Epithelial cell of prostate (primary cell): ENCODE measurements around the gene TTBK1.

Experiments
- DNase-seq: peaks from one replicate; pipeline ENCODE4 v3.0.0-alpha.2; 2011; ENCODE audit warnings: low read depth, low spot score
- H3K27ac ChIP-seq: fragments of 450-650 bp; 2 replicates; pipeline ENCODE4 v1.5.1; 2017; ENCODE audit warnings: mild to moderate bottlenecking

Gene TTBK1

DNA sequence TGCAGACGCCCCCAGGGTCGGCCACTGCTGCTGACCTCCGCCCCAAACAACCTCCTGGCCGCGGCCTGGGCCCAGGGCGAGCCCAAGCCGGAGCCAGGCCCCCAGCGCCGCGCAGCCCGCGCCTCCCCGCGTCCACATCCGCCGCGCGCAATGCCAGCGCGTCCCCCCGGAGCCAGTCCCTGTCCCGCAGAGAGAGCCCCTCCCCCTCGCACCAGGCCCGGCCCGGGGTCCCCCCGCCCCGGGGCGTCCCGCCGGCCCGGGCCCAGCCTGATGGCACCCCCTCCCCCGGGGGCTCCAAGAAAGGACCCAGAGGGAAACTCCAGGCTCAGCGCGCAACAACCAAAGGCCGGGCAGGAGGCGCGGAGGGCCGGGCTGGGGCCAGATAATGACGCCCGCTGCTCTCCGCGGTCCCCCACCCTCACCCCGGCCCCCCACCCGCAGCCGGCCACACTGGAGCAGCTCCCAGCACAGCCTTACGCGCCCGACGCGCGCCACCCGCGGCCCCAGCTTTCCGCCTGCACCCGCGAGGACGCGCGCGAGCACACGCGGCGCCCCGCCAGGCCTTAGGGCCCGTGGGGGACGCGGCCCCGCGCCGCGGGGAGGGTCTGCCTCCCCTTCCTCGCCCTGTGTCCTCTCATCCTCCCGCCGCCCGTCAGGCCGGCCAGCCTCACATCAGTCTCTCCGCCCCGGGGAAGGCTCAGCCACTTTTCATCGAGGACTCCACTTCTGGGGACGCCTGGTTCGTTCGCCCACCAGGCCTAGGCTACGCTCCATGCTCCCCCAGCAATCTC, 41.9 kb downstream of the TTBK1 start:
- H3K27ac ChIP-seq = no peak overlapping the region
- DNase-seq = no peak

DNA sequence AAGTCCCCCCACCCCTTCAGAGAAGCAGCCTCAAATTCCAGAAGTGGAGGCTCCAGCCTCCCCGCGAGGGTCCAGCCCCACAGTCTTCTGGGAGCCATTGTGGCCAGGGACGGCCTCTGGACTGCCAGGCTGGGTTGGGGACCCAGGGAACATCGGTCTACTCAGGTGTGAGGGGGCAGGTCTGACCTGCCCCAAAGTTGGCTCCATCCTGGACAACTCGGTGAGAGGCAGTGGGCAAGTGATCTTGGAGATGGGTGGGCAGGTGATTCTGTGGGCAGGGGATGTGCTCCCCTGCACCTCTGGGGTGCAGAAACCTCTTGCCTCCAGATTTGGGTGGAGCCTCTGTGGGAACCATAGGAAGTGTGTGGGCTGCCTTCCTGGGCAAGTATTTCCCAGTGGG, 42.6 kb downstream of the TTBK1 start:
- no peak overlapping the region for H3K27ac ChIP-seq
- no peak for DNase-seq

GRCh38 chr6:43286456-43286979, 43.2 kb downstream of the TTBK1 start:
- DNase-seq = no peak
- no peak overlapping the region for H3K27ac ChIP-seq

DNA sequence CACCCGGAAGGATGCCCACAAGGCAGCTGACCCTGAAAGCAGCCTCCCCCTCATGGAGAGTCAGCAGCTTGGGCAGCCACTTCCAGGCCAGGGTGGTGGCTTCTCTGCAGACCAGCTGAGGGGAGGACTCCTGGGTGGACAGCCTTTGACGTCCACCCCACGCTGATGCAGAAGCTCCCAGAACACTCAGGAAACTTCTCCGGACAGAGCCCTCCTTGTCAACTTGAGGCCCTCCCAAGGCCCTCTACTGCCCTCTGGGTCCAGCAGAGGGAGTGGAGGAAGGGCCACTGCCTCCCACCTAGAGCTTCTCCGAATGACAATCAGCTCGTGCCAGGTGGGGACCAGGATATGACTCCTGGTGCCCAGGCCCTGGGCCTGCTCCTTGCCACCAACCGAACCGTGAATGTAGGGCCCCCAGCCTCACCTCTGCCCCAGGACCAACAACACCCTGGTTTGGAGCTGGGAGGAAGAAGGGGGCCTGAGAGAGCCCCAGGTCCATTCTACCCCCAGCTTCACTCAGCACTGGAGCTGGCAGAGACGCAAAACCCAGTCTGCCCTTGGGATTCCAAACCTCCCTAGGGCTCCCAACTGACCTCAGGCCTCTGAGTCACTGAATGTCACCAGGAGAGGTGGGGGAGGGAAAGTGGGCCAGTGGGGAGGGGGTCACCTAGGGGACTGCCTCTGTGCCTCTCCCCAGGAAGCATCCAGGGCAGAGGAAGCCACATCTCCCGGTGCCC, 43.9 kb downstream of the TTBK1 start:
- no peak for DNase-seq

DNA sequence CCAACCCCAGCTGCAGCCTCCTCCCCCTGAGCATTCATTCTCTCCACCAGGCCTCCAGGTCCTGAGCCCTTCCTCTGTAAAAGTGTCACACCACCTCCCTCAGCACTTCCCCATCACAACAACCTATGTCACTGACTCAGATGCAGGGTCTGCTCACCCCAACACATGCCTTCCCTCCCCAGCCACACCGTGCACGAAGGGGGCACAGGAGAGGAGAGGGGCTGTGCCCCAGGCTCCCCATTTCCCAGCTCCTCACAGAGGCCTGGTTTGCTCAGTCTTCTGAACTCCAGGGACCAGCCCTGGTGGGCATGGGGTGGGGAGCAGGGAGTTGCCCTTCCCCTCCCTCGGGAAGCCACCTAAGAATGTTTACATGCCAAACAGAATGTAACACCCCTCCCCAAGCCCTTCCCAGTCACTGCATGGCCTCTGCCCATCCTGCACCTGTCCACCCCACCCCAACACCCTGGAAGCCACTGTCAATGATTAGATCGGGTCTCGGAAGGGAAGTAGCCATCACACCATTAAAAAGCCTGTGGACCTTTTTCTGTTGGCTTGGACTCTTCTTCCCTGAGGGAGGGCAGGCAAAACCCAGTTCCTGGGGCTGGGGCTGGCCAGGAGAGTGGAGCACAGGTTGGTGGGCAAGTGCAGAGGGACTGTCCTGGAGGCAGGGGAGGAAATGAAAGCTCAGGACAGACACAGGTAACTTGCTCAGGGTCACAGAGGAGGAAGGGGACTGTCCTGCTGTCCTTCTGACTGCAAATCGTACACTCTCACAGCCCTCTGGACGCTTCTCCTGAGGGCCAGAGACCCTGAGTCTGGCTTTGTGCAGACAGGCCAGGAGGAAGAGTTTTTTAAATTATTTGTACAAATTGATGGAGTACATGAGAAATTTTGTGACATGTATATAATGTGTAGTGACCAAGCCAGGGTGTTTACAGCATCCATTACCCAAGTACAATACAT, 44.7 kb downstream of the TTBK1 start:
- no peak overlapping the region for H3K27ac ChIP-seq
- DNase-seq = no peak

More for the DNA sequence above, 43.9 kb downstream of the TTBK1 start:
- no peak overlapping the region for H3K27ac ChIP-seq

GRCh38 chr6:43290339-43290904, 47.1 kb downstream of the TTBK1 start:
- DNase-seq = no peak
- H3K27ac ChIP-seq = no peak overlapping the region

- no peak for DNase-seq
- H3K27ac ChIP-seq = no peak overlapping the region
Observed at GRCh38 chr6:43290905-43291355, 47.6 kb downstream of the TTBK1 start.

- no peak overlapping the region for H3K27ac ChIP-seq
Observed at GRCh38 chr6:43291708-43292107, 48.4 kb downstream of the TTBK1 start.

GRCh38 chr6:43292341-43292740, 49.1 kb downstream of the TTBK1 start:
- DNase-seq = no peak
- H3K27ac ChIP-seq = no peak overlapping the region

More at GRCh38 chr6:43291708-43292107, 48.4 kb downstream of the TTBK1 start:
- DNase-seq = no peak

GRCh38 chr6:43292763-43293318, 49.6 kb downstream of the TTBK1 start:
- no peak overlapping the region for H3K27ac ChIP-seq
- DNase-seq = no peak

- no peak overlapping the region for H3K27ac ChIP-seq
- no peak for DNase-seq
Observed at GRCh38 chr6:43293698-43294097, 50.4 kb downstream of the TTBK1 start.

GRCh38 chr6:43294536-43294935, 51.3 kb downstream of the TTBK1 start:
- H3K27ac ChIP-seq = no peak overlapping the region
- DNase-seq = no peak

GRCh38 chr6:43295456-43295855, 52.2 kb downstream of the TTBK1 start:
- DNase-seq = no peak
- no peak overlapping the region for H3K27ac ChIP-seq

DNA sequence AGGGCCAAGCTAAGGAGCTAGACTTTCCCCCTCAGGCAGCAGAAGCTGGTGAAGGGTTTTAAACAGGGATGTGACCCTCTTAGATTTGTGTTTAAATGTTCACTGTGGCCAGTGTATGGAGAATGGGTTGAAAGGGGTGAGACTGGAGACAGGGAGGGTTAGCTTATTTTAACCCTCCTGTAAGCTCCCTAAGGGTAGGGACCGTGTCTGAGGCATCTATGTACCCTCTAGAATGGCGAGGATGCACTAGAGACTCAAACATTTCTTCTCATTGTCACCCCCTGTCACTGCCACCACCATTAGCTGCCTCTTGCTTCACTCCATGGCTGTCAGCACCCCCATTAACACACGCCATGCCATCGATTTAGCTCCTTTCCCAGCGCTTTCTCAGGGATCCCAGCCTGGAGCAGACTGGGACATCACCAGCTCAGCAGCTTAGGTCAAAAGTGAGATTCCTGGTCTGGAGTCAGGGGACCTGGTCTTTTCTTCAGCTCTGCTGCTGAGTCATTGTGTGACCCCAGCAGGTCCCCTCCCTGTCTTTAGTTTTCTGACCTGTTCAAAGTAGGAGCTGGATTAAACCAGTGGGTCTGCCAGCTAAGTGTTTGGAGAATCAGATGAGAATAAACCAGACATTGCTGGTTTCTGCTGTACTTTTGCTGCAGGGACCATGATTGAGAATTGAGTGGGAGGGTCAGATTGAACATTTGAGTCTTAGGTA, 53.7 kb downstream of the TTBK1 start:
- no peak for DNase-seq
- no peak overlapping the region for H3K27ac ChIP-seq

GRCh38 chr6:43297644-43298564, 54.6 kb downstream of the TTBK1 start, which contains the start of gene SLC22A7:
TSS of gene SLC22A7 (plus strand) at chr6:43298260. CDS start at chr6:43298359, 99 bp downstream.
- DNase-seq = no peak
- no peak within 1 kb of the TSS for H3K27ac ChIP-seq

DNA sequence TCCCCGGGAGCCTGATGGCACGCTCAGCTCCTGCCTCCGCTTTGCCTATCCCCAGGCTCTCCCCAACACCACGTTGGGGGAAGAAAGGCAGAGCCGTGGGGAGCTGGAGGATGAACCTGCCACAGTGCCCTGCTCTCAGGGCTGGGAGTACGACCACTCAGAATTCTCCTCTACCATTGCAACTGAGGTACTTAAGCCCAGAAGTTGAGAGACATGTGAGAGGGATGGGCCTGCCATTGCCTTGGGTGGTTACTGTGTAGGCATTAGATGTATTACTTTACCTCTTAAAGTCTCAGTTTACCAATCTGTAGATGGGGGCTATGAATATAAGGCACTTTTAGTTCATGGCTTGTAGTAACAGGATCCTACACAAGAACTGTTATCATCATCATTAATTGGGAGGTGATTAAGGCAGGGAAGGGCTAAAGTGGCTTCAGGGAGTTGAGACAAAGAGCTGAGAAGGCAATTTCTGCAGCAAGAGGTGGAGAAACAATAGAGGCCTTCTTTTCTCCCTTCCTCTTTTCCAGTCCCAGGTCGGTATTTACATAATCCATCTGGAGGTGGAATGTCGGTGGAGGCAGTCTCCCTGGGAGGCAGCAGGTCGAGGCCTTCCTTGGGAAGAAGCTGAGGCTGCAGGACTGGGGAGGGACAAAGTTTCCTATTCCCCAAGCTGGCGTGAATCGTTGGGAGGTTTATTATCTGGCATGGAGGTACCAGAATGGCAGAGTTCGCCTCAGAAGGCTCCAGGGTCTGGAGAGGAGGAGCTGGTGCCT, 55.5 kb downstream of the TTBK1 start:
- no peak for DNase-seq
- no peak overlapping the region for H3K27ac ChIP-seq
